Stimulated activated CD8-positive, alpha-beta memory T cell treated with anti-CD3 and anti-CD28 coated beads, Interleukin-4, amount 100 ng/mL, for 48 hours (primary cell): ENCODE results near the gene ZBTB7B.
"Not testable (repeated sequence)": the region's sequence is repeated elsewhere in the genome, so short reads cannot be mapped to it uniquely, and the experiment has no call there.

Experiments
- DNase-seq: peaks from one replicate; pipeline ENCODE4 v3.0.0-alpha.2; 2020

The ZBTB7B gene

DNA sequence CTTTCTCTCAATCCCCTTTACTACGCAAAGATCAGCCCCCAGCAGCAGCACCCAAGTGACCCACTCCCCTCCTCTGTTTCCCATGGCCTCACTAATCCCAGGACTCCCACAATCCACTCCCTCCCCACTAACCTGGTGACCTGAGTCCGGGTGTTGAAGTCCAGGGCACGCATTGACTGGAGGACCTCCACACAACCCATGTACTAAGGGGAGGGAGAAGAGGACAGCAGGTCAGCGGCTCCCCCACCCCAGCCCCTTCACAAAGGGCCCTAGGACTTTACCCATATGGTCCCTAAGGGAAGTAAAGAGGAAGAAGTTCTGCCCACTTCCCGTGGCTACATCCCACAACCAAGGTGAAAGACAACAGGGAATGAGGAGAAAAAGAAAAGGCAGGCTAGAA lies 33.4 kb upstream of the ZBTB7B start:
- no peak for DNase-seq

GRCh38 chr1:154969860-154970452 lies 32.6 kb upstream of the ZBTB7B start:
- no peak for DNase-seq

- peak; percentile 70 for DNase-seq
These were observed 31.8 kb upstream of the ZBTB7B start, which contains the start of gene SHC1 for GRCh38 chr1:154970631-154971340. Gene SHC1, minus strand, starts transcription at chr1:154970747. Its CDS starts 221 bp downstream, at chr1:154970526.

DNA sequence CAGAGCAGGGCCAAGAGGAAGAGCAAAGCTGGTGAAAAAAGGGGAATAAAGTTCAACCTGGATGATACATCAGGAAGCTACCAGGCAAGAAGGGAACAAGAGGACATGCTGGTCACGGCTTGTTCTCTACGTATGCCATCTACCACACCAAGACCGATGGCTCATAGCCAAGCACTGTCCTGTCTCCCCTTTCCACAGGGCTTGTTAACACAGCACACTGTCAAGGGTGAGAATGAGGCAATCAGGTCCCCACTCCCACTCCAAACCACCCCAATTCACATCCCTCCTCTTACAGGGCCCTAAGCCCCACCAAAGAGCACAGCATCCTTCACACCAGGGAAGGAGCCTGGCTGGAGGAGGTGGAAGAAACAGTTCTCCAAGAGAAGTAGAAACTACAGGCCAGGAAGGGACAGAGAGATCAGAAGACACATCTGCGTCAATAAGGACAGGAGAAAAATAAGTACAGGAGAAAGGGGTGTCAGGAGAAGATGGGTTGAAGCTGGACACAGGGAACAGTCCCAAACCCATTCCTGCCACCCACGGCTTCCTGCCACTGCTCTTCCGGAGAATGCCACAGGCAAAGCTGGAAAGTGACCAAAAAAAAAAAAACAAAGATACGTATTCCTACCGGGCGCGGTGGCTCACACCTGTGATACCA lies 31.1 kb upstream of the ZBTB7B start:
- no peak for DNase-seq

- DNase-seq: no peak
These were observed 30.4 kb upstream of the ZBTB7B start for GRCh38 chr1:154972213-154972516.

GRCh38 chr1:154972517-154973343 lies 29.9 kb upstream of the ZBTB7B start:
- no peak for DNase-seq

GRCh38 chr1:154973344-154974101 lies 29.1 kb upstream of the ZBTB7B start:
- peak; percentile 98 for DNase-seq

GRCh38 chr1:154974102-154974807 lies 28.3 kb upstream of the ZBTB7B start, which contains the start of gene CKS1B:
Gene CKS1B, plus strand, starts transcription at chr1:154974681. Its CDS starts 65 bp downstream, at chr1:154974746.
- DNase-seq: peak; percentile 95

DNA sequence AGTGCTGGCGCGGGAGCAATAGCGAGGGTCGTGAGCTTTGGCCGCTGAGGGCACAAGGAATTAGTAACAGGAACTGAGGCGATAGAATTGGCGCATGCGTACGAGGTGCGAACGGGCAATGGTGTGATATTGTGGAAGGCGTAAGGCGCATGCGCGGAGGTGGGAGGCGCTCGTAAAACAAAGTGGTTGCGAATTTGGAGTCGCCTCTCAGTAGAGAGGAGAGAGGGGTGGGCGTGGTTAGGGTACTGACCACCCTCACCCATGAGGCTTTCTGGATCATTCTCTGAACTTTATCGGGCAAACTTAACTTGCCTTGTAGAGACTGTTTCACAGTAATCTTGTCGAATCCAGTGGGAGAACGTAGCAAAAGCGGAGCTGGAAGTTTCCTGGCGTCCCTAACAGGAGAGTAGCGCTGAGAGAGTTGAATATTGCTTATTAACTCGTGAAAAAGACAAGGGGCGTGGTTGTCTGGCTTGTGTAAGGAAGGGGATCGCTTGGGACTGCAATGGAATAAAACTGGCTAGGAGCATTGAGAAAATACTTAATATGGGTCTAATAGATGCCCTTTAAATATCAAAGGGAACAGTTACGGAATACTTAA lies 27.7 kb upstream of the ZBTB7B start:
- peak; percentile 94 for DNase-seq

GRCh38 chr1:154975409-154976059 lies 27.1 kb upstream of the ZBTB7B start:
- peak; percentile 82 for DNase-seq

DNA sequence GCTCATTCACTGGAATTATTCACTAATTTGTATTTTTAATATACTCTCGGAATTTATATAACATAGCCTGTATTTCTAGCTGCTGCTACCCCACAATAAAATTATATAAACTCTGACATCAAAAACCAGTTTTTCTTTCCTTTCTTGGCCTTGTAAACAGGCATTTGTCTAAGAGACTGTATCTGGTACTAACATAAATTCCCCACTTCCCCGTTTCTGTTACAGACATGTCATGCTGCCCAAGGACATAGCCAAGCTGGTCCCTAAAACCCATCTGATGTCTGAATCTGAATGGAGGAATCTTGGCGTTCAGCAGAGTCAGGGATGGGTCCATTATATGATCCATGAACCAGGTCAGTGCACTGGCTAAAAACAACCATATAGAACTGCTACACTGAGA lies 24.8 kb upstream of the ZBTB7B start:
- not testable (repeated sequence) for DNase-seq

- no peak for DNase-seq
These were observed 24.2 kb upstream of the ZBTB7B start for GRCh38 chr1:154978360-154978759.

DNA sequence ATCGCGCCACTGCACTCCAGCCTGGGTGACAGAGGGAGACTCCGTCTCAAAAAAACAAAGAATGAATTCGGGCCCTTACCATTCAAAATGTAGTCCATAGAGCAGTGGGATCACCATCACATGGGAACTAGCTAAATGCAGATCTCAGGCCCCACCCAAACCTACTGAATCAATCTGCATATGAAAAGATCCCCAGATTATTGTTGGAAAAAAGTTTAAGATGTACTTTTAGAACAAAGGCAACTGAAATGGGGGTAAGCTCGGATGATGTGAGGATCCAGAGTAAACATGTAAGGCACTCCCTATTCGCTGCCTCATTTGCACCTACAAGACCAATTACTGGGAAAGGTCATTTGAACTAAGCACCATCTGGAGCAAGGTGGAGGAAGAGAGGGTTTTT lies 20.3 kb upstream of the ZBTB7B start:
- DNase-seq: no peak

DNA sequence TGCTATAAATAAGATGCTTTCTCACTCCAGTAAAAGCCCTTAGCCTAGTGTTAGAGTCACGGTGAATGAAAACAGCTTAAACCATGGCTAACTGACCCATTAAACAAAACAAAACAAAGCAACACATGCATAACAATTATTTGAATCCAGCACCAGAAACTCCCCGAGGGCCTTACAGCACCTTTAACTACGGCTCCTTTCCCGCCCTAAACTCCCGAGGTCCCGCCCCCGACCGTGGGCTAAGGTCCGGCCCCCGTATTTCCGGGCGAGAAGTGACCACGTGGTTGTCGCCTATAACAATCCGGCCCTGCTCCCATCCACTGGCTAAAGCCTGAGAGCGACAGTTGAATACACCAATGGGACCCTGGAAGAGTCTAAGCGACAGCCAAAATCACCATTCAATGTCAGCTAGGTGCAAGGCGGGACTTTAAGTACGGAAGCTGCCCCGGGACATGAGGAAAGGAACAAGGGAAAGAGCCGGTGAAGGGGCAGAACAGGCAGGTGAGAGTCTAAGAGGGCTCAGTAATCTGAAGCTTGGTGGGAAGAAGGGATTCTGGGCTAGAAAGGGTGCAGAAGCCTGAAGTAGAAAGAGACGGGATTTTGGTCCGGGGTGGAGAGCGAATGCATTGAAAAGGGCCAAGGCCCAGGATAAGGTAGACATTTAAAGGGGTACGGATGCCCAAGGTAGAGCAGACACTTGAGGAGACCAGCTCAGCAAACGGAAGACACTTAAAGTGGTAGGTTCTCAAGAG lies 19.5 kb upstream of the ZBTB7B start, which contains the start of gene FLAD1:
TSS of gene FLAD1 (plus strand) at position 448 of the 752 bp plus-strand sequence. CDS start 351 bp downstream, outside the sequence.
- DNase-seq: peak; percentile 97

DNA sequence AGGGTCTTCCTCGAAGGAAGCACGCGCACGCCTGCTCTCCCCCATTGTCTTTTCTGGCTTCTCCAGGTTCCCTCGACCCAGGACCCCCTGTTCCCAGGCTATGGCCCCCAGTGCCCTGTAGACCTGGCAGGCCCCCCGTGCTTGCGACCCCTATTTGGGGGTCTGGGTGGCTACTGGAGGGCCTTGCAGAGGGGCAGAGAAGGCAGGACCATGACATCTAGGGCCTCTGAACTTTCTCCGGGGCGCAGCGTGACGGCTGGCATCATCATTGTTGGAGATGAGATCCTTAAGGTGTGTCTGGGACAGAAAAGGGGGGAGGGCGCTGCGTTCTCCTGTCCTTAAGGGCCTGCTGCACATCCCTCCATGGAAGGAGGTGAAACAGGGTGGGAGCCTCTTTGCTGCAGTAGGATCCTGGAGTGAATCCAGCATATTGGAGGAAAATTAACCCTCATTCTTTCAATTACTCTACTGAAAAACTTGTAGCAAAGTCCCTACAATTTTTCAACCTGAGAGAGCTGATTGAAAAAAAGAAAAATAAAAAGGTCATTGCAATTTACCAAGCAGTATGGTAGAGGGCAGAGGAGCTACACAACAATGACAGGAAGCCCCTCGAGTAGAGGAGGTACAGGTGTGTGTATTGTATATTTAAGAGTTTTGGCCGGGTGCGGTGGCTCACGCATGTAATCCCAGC lies 18.7 kb upstream of the ZBTB7B start:
- no peak for DNase-seq

GRCh38 chr1:154986736-154987135 lies 15.9 kb upstream of the ZBTB7B start:
- not testable (repeated sequence) for DNase-seq

DNA sequence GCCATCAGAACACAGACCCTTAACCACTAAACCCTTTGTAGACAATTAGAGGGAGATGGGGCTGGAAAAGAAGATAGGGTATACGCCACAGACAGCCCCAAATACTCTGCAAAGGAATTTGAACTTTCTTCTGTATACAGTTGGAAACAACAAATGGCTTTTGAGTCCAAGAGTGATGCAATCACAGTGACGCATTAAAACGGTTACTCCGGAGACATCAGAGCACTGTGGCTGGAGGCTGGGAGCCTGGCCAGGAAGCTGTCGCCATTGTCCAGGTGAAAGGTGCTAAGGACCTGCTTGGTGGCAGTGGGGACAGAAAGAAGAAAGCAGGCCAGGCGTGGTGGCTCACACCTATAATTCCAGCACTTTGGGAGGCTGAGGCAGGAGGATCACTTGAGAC lies 15.3 kb upstream of the ZBTB7B start:
- DNase-seq: no peak

- DNase-seq: no peak
These were observed 14.3 kb upstream of the ZBTB7B start for GRCh38 chr1:154988058-154988954.
